Measurements from ENCODE around the gene CARD9.

DNA sequence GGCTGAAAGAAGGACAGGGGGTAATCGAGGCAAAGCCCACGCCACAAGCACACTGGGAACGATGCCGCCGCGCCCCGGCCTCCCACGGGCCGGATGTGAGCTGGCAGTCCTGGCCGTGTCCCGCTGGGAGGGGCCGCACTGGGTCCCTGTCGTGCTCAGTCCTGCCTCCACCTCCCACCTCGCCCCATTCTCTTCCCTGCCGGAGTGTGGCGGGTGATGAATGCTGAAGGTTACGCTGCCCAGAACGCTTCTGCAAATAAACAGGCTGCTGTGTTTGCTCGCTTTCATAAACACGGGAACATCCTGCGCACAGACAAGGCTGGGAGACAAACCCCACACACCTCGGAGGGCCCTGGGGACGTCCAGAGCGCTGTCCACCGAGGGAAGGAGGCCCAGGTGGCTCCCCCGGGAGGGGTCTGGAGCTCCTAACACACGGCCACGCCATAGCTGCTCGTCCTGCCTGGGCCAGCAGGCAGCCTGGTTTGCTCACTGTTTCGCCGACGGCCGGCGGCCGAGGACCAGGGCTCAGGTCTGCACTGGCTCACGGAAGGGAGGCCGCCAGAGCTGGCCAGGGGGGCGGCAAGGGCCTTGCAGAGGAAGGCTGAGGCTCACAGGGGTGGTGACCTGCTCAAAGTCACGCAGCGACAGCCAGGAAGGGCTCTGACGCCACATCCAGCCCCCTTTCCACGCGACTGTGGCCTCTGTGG, 12.3 kb downstream of the CARD9 start:
- TF ChIP-seq, protein P1, sequence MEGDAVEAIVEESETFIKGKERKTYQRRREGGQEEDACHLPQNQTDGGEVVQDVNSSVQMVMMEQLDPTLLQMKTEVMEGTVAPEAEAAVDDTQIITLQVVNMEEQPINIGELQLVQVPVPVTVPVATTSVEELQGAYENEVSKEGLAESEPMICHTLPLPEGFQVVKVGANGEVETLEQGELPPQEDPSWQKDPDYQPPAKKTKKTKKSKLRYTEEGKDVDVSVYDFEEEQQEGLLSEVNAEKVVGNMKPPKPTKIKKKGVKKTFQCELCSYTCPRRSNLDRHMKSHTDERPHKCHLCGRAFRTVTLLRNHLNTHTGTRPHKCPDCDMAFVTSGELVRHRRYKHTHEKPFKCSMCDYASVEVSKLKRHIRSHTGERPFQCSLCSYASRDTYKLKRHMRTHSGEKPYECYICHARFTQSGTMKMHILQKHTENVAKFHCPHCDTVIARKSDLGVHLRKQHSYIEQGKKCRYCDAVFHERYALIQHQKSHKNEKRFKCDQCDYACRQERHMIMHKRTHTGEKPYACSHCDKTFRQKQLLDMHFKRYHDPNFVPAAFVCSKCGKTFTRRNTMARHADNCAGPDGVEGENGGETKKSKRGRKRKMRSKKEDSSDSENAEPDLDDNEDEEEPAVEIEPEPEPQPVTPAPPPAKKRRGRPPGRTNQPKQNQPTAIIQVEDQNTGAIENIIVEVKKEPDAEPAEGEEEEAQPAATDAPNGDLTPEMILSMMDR (IDR thresholded peaks at IDR 0.05) = no peak
- TF ChIP-seq POLR2A (IDR thresholded peaks at IDR 0.05) = no peak
